Adrenal gland (tissue), 5 donors: ENCODE measurements around the gene NMRK2.

Experiments used
- CTCF ChIP-seq, 6 experiments: fragments of 450-650 bp in 4 of 6; fragments of 200-600 bp in 2 of 6; sonication (generic) in 1 of 6; IDR thresholded peaks; 1 replicate in 5 of 6; 2 replicates in 1 of 6; pipeline versions ENCODE4 v1.5.1 to v1.8.0; 2016 to 2021; ENCODE audit warnings: antibody characterized with exemption in 6 of 6, mild to moderate bottlenecking in 2 of 6, moderate library complexity in 1 of 6
- POLR2A ChIP-seq, 2 donors: fragments of 450-650 bp; IDR thresholded peaks; one replicate each; pipeline ENCODE4 v1.6.1; 2017; ENCODE audit warnings: antibody characterized with exemption in 2 of 2, mild to moderate bottlenecking in 2 of 2, moderate library complexity in 1 of 2
- donor health status: DM: no; HTN: no; CAD: no.

GRCh38 chr19:3979674-3980352, 46.9 kb downstream of the NMRK2 start:
- TF ChIP-seq CTCF (IDR thresholded peaks at IDR 0.05) (no peak), POLR2A (IDR thresholded peaks at IDR 0.05) (no peak)
